ENCODE results near the gene CECR2. TPM values are rescaled to one million over a fixed set of nuclear protein-coding genes. Genes with fewer than 3 reads are reported as not detected.

CECR2 gene
- total RNA-seq, 1 experiment from 2014 or later = 111 TPM

- TF ChIP-seq ATF2 (CRISPR knock-in tag; IDR thresholded peaks at IDR 0.05; ENCODE audit: borderline replicate concordance, low read depth) (no peak), SOX15 (CRISPR knock-in tag; IDR thresholded peaks at IDR 0.05) (no peak)
These were observed 167.9 kb downstream of the CECR2 start (continued) for GRCh38 chr22:17537155-17537554.

- ATAC-seq (peak; percentile 89), DNase-seq (ENCODE audit: low spot score) (peak; percentile 69)
- Mint-ChIP-seq H3K36me3 (peaks cover 73% of the 10 kb centered on the region), H3K27me3 (ENCODE audit: low read depth) (no peaks in the 10 kb centered on the region), H3K4me1 (peaks cover 13% of the 10 kb centered on the region), H3K4me3 (no peak overlapping the region), H3K9me3 (no peaks in the 10 kb centered on the region), H3K27ac (peak overlapping the region; percentile 30)
- POLR2A ChIA-PET = no interaction called here
- CTCF ChIA-PET = interaction anchor here (0.6 to 1.5 kb wide), 9 partner anchors 15 to 466 kb away, joined by 3 to 6 read pairs (median 3); no protein-coding TSS in a partner anchor
- TF ChIP-seq HMGA2 (CRISPR knock-in tag; IDR thresholded peaks at IDR 0.05) (no peak), CTCF (IDR thresholded peaks at IDR 0.05) (peak; percentile 60)
These were observed 171.2 kb downstream of the CECR2 start for GRCh38 chr22:17540481-17540880.

GRCh38 chr22:17541476-17541875 lies 172.2 kb downstream of the CECR2 start:
- H3K27me3 Mint-ChIP-seq (ENCODE audit: low read depth) = no peaks in the 10 kb centered on the region
- no peak for ATAC-seq
- ChIA-PET CTCF (interaction anchor here (1.5 kb wide), 1 partner anchor 215 kb away, joined by 3 read pairs; no protein-coding TSS in a partner anchor), POLR2A (no interaction called here)
- H3K36me3 Mint-ChIP-seq = peaks cover 73% of the 10 kb centered on the region
- no peaks in the 10 kb centered on the region for H3K9me3 Mint-ChIP-seq
- no peak for DNase-seq (ENCODE audit: low spot score)
- H3K27ac Mint-ChIP-seq = peak overlapping the region; percentile 36; the same call in 1 of the 2 replicates
- H3K4me3 Mint-ChIP-seq = no peak overlapping the region
- H3K4me1 Mint-ChIP-seq = peaks cover 10% of the 10 kb centered on the region
- TF ChIP-seq TCF7 (CRISPR knock-in tag; IDR thresholded peaks at IDR 0.05; ENCODE audit: low read depth) (no peak), ZNF281 (CRISPR knock-in tag; IDR thresholded peaks at IDR 0.05) (no peak), CREB1 (CRISPR knock-in tag; IDR thresholded peaks at IDR 0.05) (no peak), SMAD4 (CRISPR knock-in tag; IDR thresholded peaks at IDR 0.05) (no peak), FOXP4 (CRISPR knock-in tag; IDR thresholded peaks at IDR 0.05) (no peak), MLX (CRISPR knock-in tag; IDR thresholded peaks at IDR 0.05) (no peak), KAT7 (CRISPR knock-in tag; IDR thresholded peaks at IDR 0.05; ENCODE audit: borderline replicate concordance) (no peak), ZNF512 (CRISPR knock-in tag; IDR thresholded peaks at IDR 0.05; ENCODE audit: borderline replicate concordance) (no peak), NR3C1 (CRISPR knock-in tag; conservative IDR thresholded peaks at IDR 0.05; ENCODE audit: low read depth) (no peak), FOXP1 (CRISPR knock-in tag; IDR thresholded peaks at IDR 0.05; ENCODE audit: borderline replicate concordance) (no peak), ATF6 (CRISPR knock-in tag; IDR thresholded peaks at IDR 0.05) (no peak)

Measured in WTC11 (cell line).